Camera-type eye (tissue), 1 donor: Measurements from ENCODE around the gene FERMT1. TPM values are rescaled to one million over a fixed set of nuclear protein-coding genes. Genes with fewer than 3 reads are reported as not detected.

Source experiments
- total RNA-seq: library from RNA; depleted of rRNA; stranded (reverse); fragments of >200 nt; gene quantifications from one replicate; pipeline ENCODE4 v1.2.3, GENCODE V29; 2014

Gene FERMT1, protein sequence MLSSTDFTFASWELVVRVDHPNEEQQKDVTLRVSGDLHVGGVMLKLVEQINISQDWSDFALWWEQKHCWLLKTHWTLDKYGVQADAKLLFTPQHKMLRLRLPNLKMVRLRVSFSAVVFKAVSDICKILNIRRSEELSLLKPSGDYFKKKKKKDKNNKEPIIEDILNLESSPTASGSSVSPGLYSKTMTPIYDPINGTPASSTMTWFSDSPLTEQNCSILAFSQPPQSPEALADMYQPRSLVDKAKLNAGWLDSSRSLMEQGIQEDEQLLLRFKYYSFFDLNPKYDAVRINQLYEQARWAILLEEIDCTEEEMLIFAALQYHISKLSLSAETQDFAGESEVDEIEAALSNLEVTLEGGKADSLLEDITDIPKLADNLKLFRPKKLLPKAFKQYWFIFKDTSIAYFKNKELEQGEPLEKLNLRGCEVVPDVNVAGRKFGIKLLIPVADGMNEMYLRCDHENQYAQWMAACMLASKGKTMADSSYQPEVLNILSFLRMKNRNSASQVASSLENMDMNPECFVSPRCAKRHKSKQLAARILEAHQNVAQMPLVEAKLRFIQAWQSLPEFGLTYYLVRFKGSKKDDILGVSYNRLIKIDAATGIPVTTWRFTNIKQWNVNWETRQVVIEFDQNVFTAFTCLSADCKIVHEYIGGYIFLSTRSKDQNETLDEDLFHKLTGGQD
- total RNA-seq: 1.0 TPM

DNA sequence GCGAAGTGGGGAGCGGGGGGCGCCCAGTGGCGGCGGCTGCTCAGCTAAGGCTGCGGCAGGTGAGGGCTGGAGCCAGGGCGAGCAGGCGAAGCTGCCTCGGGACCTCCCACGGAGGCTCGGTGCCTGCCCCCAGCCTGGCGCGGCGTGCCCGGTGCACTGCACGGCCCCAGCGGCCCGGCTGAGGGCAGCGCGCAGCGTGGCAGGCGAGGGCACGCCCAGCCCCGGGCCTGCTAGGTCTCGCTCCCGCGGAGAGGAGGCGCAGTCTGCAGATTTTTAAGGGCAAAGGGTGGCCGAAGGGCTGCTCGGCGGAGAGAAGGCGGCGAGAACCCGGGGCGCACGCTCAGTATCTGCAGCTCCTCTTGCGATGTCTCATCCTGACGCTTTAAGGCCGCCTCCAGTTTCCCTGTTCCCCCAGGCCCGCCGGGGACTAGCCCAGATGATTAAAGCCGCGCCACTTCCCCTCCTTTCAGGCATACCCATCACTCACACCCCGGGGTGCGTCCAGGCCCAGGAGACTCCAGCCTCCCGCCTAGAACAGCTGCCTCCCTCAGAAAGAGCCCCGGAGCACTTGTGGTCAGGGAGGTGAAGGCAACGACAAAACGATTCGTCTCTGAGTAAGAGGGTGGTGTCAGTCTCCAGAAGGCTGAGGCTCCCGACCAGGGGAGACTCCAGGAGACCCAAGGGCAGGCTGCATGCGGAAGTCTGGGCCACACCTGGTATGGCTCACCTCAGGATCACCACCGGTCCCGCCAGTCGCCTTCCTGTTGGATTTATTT lies at the start of gene FERMT1:
Gene FERMT1 (minus strand): TSS at position 158 of the 776 bp plus-strand sequence. CDS start 3,476 bp downstream, outside the sequence.

GRCh38 chr20:6053776-6054688 lies 68.8 kb downstream of the FERMT1 start, which contains the start of gene LRRN4:
Gene LRRN4, minus strand, starts transcription at chr20:6054060. Its CDS starts 1,261 bp downstream, at chr20:6052799.

Other genes starting within 250 kb of the FERMT1 start
- 30.6 TPM for gene CHGB, start 211.5 kb downstream of the FERMT1 start, total RNA-seq
- 9.1 TPM for gene TRMT6, start 172.5 kb downstream of the FERMT1 start, total RNA-seq
- 14.3 TPM for gene MCM8, start 172.4 kb downstream of the FERMT1 start, total RNA-seq
- 31.7 TPM for gene CRLS1, start 116.9 kb downstream of the FERMT1 start, total RNA-seq
- gene LRRN4, start 69.0 kb downstream of the FERMT1 start, total RNA-seq: not detected